ENCODE results near the gene TGM2. TPM values are rescaled to one million over a fixed set of nuclear protein-coding genes. Genes with fewer than 3 reads are reported as not detected.

TGM2 gene
- total RNA-seq, 1 experiment from 2014 or later = 1.5 TPM

DNA sequence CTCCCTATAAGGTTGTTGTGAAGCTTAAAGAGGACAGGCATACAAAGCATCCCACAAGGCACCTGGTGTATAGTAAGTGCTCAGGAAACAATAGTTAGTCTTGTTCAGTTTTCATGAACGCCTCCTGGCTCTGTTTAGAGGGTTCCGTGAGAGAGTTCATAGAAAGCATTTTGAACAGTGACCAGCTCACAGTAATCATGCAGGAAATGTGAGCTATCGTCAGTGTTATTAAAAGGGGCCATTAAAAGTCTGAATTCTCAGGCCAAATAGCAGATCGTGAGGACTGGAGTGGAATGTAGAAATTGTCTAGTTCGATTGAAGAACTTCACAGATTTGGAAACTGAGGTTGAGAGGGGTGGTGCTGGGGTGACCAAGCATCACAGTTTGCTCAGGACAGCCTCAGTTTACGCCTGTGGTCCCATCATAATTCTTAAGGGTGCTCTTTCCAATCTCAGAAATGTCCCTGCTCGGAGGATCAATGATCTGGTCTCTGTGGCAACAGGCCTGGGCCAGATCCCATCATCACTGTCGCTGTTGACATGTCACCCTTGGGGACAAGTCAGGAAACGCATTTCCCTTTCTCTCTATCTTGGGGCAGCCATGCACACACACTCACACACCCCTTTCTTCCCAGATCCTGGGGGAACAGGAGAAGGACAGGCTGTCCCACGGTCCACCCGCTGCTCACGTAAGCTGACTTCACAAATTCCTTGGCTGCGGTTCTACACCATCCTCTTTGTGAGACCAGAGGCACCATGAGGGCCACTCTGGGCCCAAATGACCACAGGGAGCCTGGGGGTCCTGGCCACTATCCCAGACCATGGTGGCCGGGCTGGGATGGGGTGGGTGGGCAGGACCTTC, 7.2 kb downstream of the TGM2 start:
- H3K4me1 Mint-ChIP-seq (ENCODE audit: insufficient read depth, unreplicated experiment) = peaks cover 7% of the 10 kb centered on the region
- H3K27ac Mint-ChIP-seq (ENCODE audit: low read depth, unreplicated experiment) = no peak overlapping the region
- ChIA-PET CTCF (interaction anchor here (0.6 to 1.5 kb wide), 8 partner anchors 10 to 593 kb away, joined by 3 to 5 read pairs (median 4); no protein-coding TSS in a partner anchor), POLR2A (interaction anchor here (0.6 to 1.5 kb wide), 2 partner anchors 30 to 85 kb away, joined by 3 to 5 read pairs; no protein-coding TSS in a partner anchor)
- TF ChIP-seq, protein P1, sequence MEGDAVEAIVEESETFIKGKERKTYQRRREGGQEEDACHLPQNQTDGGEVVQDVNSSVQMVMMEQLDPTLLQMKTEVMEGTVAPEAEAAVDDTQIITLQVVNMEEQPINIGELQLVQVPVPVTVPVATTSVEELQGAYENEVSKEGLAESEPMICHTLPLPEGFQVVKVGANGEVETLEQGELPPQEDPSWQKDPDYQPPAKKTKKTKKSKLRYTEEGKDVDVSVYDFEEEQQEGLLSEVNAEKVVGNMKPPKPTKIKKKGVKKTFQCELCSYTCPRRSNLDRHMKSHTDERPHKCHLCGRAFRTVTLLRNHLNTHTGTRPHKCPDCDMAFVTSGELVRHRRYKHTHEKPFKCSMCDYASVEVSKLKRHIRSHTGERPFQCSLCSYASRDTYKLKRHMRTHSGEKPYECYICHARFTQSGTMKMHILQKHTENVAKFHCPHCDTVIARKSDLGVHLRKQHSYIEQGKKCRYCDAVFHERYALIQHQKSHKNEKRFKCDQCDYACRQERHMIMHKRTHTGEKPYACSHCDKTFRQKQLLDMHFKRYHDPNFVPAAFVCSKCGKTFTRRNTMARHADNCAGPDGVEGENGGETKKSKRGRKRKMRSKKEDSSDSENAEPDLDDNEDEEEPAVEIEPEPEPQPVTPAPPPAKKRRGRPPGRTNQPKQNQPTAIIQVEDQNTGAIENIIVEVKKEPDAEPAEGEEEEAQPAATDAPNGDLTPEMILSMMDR (IDR thresholded peaks at IDR 0.05; ENCODE audit: unreplicated experiment) = no peak
- no peaks in the 10 kb centered on the region for H3K27me3 Mint-ChIP-seq (ENCODE audit: insufficient read depth, unreplicated experiment)
- H3K36me3 Mint-ChIP-seq (ENCODE audit: insufficient read depth, unreplicated experiment) = no peaks in the 10 kb centered on the region
- DNase-seq (ENCODE audit: unreplicated experiment) = no peak
- BruUV-seq (replicated peaks) = no TSS peak
- no peaks in the 10 kb centered on the region for H3K9me3 Mint-ChIP-seq (ENCODE audit: unreplicated experiment)
- intact Hi-C loops (cut with micrococcal nuclease) = no loop called here
- no peak overlapping the region for H3K4me3 Mint-ChIP-seq (ENCODE audit: unreplicated experiment)

DNA sequence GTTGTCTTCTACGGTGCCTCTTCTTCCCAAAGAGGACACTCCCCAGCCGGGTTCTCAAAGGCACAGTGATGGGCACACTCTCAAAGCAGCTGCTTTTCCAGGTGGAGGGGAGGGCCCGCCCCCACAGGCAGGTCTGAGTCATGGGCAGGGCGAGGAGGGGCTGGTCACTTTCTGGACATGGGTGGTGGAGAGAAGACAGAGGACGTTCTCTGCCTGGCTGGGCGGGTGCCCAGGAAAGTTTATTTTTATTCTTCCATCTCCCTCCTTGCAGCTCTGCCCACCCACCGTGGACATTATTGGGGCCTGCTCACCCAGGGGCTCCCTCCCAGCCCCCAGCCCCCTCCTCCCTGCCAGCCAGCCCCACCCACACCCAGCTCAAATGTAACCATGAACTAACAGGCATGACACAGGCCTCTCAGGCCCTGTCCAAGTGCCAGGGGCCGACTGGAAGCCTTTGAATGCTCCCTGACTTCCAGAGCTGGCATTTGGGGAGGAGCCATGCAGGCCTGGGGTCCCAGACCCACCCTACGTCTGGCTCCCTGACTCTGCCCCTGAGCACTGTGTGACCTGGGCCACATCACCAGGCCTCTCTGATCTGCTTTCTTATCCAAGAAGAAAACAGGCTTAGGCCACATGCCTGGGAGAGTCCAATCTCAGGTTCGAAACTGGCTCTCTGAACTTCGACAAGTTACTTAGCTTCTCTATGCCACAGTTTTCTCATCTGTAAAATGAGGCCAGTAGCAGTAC, 8.0 kb downstream of the TGM2 start:
- Mint-ChIP-seq H3K36me3 (ENCODE audit: insufficient read depth, unreplicated experiment) (no peaks in the 10 kb centered on the region), H3K4me3 (ENCODE audit: unreplicated experiment) (no peak overlapping the region), H3K27ac (ENCODE audit: low read depth, unreplicated experiment) (peak overlapping the region; percentile 63), H3K27me3 (ENCODE audit: insufficient read depth, unreplicated experiment) (no peaks in the 10 kb centered on the region), H3K9me3 (ENCODE audit: unreplicated experiment) (no peaks in the 10 kb centered on the region), H3K4me1 (ENCODE audit: insufficient read depth, unreplicated experiment) (peaks cover 15% of the 10 kb centered on the region)
- DNase-seq (ENCODE audit: unreplicated experiment) = peak; percentile 72
- no TSS peak for BruUV-seq (replicated peaks)
- ChIA-PET CTCF (interaction anchor here (1.0 to 1.5 kb wide), 7 partner anchors 10 to 592 kb away, joined by 3 to 5 read pairs (median 4); no protein-coding TSS in a partner anchor), POLR2A (interaction anchor here (0.6 to 1.5 kb wide), 5 partner anchors 14 to 91 kb away, joined by 3 to 5 read pairs (median 4); no protein-coding TSS in a partner anchor)
- intact Hi-C loops (cut with micrococcal nuclease) = no loop called here
- TF ChIP-seq, protein P1 (IDR thresholded peaks at IDR 0.05; ENCODE audit: unreplicated experiment) = no peak

DNA sequence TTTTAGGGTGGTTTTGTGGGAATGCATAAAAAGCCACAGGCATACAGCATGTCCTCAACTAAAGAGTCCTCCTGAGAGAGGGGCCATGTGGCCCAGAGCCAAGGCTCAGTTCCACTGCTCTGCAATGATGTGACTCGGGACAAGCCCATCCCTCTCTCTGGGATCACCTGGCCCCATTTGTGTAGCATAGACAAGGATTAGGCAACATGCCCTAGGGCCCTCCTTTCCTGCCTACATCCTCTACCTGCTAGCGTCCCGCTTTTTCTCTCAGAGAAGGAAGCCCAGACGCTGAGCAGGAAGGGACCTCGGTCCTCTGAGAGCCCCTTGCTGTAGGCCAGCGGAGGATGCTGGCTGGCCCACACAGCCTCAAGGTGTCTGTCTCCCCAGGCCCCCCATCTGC, 8.8 kb downstream of the TGM2 start:
- no peaks in the 10 kb centered on the region for H3K27me3 Mint-ChIP-seq (ENCODE audit: insufficient read depth, unreplicated experiment)
- TF ChIP-seq, protein P1 (IDR thresholded peaks at IDR 0.05; ENCODE audit: unreplicated experiment) = no peak
- peak; percentile 65 for DNase-seq (ENCODE audit: unreplicated experiment)
- intact Hi-C loops (cut with micrococcal nuclease) = no loop called here
- no peak overlapping the region for H3K4me3 Mint-ChIP-seq (ENCODE audit: unreplicated experiment)
- no TSS peak for BruUV-seq (replicated peaks)
- H3K27ac Mint-ChIP-seq (ENCODE audit: low read depth, unreplicated experiment) = peak overlapping the region; percentile 63
- H3K4me1 Mint-ChIP-seq (ENCODE audit: insufficient read depth, unreplicated experiment) = peaks cover 23% of the 10 kb centered on the region
- CTCF ChIA-PET = interaction anchor here (0.9 to 1.5 kb wide), 5 partner anchors 8 to 99 kb away, joined by 3 to 6 read pairs (median 4); partner anchors contain the start of gene TGM2
- POLR2A ChIA-PET = interaction anchor here (0.8 to 1.5 kb wide), 4 partner anchors 13 to 91 kb away, joined by 3 to 5 read pairs (median 4); no protein-coding TSS in a partner anchor
- no peaks in the 10 kb centered on the region for H3K9me3 Mint-ChIP-seq (ENCODE audit: unreplicated experiment)
- H3K36me3 Mint-ChIP-seq (ENCODE audit: insufficient read depth, unreplicated experiment) = no peaks in the 10 kb centered on the region

DNA sequence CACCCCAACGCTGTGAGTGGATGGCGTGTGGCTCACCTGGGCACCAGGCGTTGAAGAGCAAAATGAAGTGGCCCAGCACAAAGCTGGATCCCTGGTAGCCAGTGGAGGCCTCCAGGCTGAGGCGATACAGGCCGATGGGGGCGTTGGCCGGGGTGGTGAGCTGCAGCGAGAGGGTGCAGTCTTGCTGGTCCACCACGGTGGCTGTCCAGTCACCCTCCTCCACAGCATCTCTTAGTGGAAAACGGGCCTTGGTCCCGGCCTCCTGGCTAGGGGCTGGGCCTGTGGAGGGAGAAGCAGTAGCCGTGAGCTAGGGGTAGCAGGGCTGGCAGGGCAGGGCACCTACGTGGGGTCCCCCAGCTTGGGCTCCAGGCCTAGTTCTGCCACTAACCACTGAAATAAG, 9.3 kb downstream of the TGM2 start:
- H3K4me3 Mint-ChIP-seq (ENCODE audit: unreplicated experiment) = no peak overlapping the region
- no peaks in the 10 kb centered on the region for H3K36me3 Mint-ChIP-seq (ENCODE audit: insufficient read depth, unreplicated experiment)
- no peaks in the 10 kb centered on the region for H3K27me3 Mint-ChIP-seq (ENCODE audit: insufficient read depth, unreplicated experiment)
- POLR2A ChIA-PET = interaction anchor here (1.0 kb wide), 1 partner anchor 12 kb away, joined by 4 read pairs; no protein-coding TSS in a partner anchor
- peaks cover 24% of the 10 kb centered on the region for H3K4me1 Mint-ChIP-seq (ENCODE audit: insufficient read depth, unreplicated experiment)
- no peak overlapping the region for H3K27ac Mint-ChIP-seq (ENCODE audit: low read depth, unreplicated experiment)
- CTCF ChIA-PET = interaction anchor here (0.6 to 1.1 kb wide), 4 partner anchors 9 to 266 kb away, joined by 3 to 6 read pairs (median 4); partner anchors contain the start of gene TGM2
- intact Hi-C loops (cut with micrococcal nuclease) = no loop called here
- DNase-seq (ENCODE audit: unreplicated experiment) = no peak
- H3K9me3 Mint-ChIP-seq (ENCODE audit: unreplicated experiment) = no peaks in the 10 kb centered on the region
- BruUV-seq (replicated peaks) = no TSS peak
- TF ChIP-seq, protein P1 (IDR thresholded peaks at IDR 0.05; ENCODE audit: unreplicated experiment) = no peak

Data from MCF 10A (cell line).